ENCODE measurements around the gene USP9X. TPM values are rescaled to one million over a fixed set of nuclear protein-coding genes. Genes with fewer than 3 reads are reported as not detected.
A peak's percentile ranks its signal among the peaks of the same experiment; 100 is the strongest.
"Not testable (repeated sequence)": the region's sequence is repeated elsewhere in the genome, so short reads cannot be mapped to it uniquely, and the experiment has no call there.

Gene USP9X
- total RNA-seq, 4 donors from 2014 or later = 54.9 to 154 (median 98.0) TPM

DNA sequence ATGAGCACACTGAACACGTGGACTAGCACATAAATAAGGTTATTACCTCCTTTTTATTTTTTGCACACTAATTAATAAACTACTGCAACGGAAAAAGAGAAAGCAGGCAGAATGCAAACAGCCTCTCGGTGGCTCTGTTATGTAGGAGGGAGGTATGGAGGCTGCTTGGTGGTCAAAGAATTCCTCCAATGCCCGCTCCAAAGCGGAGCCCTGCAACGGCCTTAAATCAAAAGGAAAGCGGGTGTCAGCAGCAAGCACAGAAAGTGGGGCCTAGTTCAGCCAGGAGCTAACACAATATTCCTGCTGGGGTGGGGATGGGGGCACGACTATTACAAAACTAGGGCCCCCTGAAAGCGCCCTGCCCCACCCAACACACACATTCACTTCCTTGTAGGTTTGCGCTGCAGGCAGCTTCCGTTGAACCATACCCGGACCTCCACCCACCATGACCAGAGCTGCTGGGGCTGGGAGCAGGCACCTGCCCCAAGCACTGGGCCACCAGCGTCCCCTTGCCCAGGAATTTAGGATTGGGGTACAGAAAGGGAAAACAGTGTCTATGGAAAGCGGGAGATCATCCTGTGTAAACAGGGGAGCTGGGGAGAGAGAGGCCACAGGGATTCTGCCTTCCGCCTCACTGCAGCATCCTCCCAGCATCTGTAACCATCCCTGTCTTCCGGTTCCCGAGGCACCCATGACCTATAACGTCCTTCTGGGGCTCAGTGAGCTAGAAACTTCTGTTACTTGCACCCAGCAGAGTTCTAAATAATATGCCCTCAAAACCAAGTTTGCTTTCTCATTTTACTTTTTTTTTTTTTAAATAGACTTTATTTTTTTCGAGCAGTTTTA, 191.6 kb downstream of the USP9X start:
- in situ Hi-C loops (cut with MboI; ENCODE audit: low pct_ligation_motif_present in 1 of 4, low pct_unique_long_range_greater_than_20kb in 1 of 4, low sequenced_read_pairs in 3 of 4) (loop anchor here in 1 of 4 donors (25.0 kb wide), 1 partner anchor 485 kb away; no protein-coding TSS in a partner anchor), intact Hi-C loops (cut with DNase I; ENCODE audit: low total_unique reads) (loop anchor here (10.0 kb wide), 1 partner anchor 58 kb away; the partner anchor contains the start of gene DDX3X)
- Histone ChIP-seq H3K36me3 (no peaks in the 10 kb centered on the region), H3K4me1 (peaks cover 4 to 12% (median 7%) of the 10 kb centered on the region in 4 donors), H3K4me3 (peak overlapping the region in 3 of 4 donors; percentile 31 to 57 (median 33)), H3K9me3 (no peaks in the 10 kb centered on the region), H3K27me3 (no peaks in the 10 kb centered on the region), H3K27ac (peak overlapping the region; percentile 40 to 74 (median 70))
- DNase-seq = no peak
- 34 to 40% methylated on average over 1 to 19 of the region's 19 CpGs for WGBS, 2 donors (ENCODE audit: low coverage in 1 of 2)
- TF ChIP-seq POLR2AphosphoS5 (IDR thresholded peaks at IDR 0.05) (no peak), POLR2A (IDR thresholded peaks at IDR 0.05) (no peak), EP300 (IDR thresholded peaks at IDR 0.05; ENCODE audit: low read depth) (no peak)
- TF ChIP-seq, protein P1, sequence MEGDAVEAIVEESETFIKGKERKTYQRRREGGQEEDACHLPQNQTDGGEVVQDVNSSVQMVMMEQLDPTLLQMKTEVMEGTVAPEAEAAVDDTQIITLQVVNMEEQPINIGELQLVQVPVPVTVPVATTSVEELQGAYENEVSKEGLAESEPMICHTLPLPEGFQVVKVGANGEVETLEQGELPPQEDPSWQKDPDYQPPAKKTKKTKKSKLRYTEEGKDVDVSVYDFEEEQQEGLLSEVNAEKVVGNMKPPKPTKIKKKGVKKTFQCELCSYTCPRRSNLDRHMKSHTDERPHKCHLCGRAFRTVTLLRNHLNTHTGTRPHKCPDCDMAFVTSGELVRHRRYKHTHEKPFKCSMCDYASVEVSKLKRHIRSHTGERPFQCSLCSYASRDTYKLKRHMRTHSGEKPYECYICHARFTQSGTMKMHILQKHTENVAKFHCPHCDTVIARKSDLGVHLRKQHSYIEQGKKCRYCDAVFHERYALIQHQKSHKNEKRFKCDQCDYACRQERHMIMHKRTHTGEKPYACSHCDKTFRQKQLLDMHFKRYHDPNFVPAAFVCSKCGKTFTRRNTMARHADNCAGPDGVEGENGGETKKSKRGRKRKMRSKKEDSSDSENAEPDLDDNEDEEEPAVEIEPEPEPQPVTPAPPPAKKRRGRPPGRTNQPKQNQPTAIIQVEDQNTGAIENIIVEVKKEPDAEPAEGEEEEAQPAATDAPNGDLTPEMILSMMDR (IDR thresholded peaks at IDR 0.05) = no peak

DNA sequence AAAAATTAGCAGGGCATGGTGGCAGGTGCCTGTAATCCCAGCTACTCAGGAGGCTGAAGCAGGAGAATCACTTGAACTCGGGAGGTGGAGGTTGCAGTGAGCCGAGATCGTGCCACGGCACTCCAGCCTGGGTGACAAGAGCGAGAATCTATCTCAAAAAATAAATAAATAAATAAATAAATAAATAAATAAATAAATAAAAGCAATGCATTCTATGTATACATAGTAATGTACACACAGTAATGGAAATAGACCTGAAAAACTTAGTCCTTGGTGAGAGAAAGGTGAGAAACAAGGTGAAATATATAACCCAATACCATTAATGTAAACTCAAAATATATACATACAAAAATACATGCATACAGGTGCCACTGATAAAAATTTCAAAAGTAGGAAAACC, 197.1 kb downstream of the USP9X start:
- DNase-seq; H3K4me3 ChIP-seq; H3K9me3 ChIP-seq; H3K36me3 ChIP-seq; H3K4me1 ChIP-seq; H3K27ac ChIP-seq; H3K27me3 ChIP-seq; intact Hi-C loops (cut with DNase I; ENCODE audit: low total_unique reads): not testable (repeated sequence)
- in situ Hi-C loops (cut with MboI; ENCODE audit: low pct_ligation_motif_present in 1 of 4, low pct_unique_long_range_greater_than_20kb in 1 of 4, low sequenced_read_pairs in 3 of 4) = loop anchor here in 1 of 4 donors (25.0 kb wide), 1 partner anchor 480 kb away; no protein-coding TSS in a partner anchor
- 92% methylated on average over 5 of the region's 5 CpGs; no CpG with 5 or more reads in 1 of the 2 donors for WGBS, 2 donors (ENCODE audit: low coverage in 1 of 2)

DNA sequence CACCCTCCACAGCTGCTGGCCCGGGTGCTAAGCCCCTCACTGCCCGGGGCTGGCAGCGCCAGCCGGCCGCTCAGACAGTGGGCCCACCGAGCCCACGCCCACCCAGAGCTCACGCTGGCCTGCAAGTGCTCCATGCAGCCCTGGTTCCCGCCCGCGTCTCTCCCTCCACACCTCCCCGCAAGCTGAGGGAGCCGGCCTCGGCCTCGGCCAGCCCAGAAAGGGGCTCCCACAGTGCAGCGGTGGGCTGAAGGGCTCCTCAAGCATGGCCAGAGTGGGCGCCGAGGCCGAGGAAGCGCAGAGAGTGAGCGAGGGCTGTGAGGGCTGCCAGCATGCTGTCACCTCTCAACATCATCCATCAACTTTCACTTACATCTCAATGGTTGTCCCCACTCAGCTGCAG, 200.7 kb downstream of the USP9X start:
- H3K9me3 ChIP-seq; H3K27ac ChIP-seq; DNase-seq; H3K36me3 ChIP-seq; H3K4me1 ChIP-seq; H3K27me3 ChIP-seq; H3K4me3 ChIP-seq; intact Hi-C loops (cut with DNase I; ENCODE audit: low total_unique reads): not testable (repeated sequence)
- 95% methylated on average over 21 of the region's 21 CpGs; no CpG with 5 or more reads in 1 of the 2 donors for WGBS, 2 donors (ENCODE audit: low coverage in 1 of 2)
- in situ Hi-C loops (cut with MboI; ENCODE audit: low pct_ligation_motif_present in 1 of 4, low pct_unique_long_range_greater_than_20kb in 1 of 4, low sequenced_read_pairs in 3 of 4) = loop anchor here in 1 of 4 donors (25.0 kb wide), 1 partner anchor 476 kb away; no protein-coding TSS in a partner anchor

Other genes starting within 250 kb of the USP9X start
- 100 to 1,000 TPM; 133 to 242 (median 165) TPM for gene DDX3X, start 248.7 kb downstream of the USP9X start, total RNA-seq

Measured in transverse colon (tissue), 4 donors.